GM18873 (cell line): ENCODE data around the gene LRCH1.

Source experiments
- ATAC-seq: cut with Tn5 transposase; IDR thresholded peaks from one replicate; pipeline ENCODE4 v1.9.1; 2021; ENCODE audit warnings: mild to moderate bottlenecking, moderate library complexity, moderate number of reproducible peaks; ENCODE audit not compliant: unreplicated experiment, low FRiP score

LRCH1 gene

DNA sequence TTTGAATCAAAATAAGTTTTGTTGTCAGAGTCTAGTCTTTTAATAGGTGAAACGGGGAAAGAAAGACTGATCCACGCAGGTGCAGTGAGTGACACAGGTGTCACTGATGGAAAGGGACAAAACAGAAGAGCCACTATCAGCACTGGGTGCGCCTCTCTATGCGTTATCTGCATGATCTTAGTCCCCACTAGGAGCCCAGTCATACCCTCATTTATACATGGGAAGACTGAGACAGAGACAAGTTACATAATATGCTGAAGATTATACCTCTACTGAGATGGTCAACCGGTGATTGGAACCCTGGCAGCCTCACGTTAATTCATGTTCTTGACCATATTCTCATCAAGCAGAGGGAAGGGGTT is 3.4 kb downstream of the LRCH1 start:
- no peak for ATAC-seq

- no peak for ATAC-seq
Observed at GRCh38 chr13:46559272-46559805, 6.4 kb downstream of the LRCH1 start.

DNA sequence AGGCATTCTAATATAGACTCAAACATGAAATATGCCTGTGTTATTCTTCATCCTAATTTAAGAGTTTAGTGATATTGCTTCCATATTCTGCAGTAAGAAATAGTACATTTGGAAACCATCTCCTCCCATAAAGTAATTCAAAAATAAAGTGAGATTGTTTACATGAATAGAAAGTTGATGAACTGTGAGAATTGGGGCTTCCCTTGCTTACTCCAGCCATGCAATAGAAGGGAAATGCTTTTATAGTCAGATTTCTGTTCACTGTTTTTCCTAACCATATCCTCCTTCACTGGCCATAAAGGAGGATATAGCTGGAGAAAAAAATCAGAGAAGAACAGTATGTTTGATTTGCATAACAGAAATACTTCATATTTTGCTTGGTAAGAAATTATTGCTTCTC is 7.8 kb downstream of the LRCH1 start:
- ATAC-seq: no peak

GRCh38 chr13:46561286-46561685 is 8.3 kb downstream of the LRCH1 start:
- no peak for ATAC-seq

DNA sequence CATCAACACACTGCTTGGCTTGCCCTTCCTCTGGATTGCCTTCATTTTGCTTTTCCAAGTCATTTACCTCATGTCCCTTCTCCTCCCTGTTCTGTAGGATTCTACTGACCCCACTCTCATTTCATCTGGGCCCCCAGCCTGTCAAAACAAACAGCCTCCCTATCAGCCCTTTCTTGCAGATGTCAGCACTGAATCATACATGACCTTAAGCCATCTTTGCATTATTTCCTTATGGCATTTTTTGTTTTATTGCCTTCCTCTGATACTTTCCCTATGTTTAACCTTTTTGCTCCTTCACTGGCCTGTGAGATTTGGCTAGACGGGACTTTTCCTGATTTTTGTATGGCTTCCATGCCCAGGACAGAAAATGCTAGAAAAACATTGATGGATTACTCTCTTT is 8.7 kb downstream of the LRCH1 start:
- ATAC-seq: no peak

DNA sequence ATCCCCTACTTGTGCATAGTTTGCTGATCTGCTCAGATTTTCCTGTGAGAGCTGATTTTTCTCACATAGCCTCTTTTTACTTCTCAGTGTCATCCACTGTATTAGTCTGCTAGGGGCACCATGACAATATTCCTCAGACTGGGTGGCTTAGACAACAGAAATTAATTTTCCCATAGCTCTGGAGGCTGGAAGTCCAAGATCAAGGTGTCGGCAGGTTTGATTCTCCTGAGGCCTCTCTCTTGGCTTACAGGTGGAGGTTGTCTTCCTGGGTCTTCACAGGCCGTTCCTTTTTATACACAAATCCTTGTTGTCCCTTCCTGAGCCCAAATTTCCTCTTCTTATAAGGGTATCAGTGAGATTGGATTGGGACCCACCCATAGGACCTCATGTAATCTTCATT is 9.2 kb downstream of the LRCH1 start:
- ATAC-seq: no peak

DNA sequence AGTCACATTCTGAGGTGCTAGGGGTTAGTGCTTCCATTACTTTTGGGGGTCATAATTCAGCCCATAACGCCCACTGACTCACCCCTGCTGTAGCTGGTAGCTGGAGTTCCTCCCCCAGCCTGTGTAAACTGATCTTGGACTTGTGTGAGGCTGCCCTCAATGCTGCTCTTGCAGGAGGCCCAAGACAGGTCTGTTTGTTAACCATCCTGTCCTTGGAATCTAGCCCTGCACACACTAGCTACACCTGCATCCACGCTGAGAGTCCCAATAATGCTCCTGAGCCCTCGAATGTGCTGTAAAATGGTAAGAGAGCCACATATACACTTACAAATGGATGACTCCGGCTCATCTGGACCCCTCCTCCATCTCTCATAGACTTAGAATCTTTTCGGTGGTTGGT is 9.6 kb downstream of the LRCH1 start:
- ATAC-seq: no peak

DNA sequence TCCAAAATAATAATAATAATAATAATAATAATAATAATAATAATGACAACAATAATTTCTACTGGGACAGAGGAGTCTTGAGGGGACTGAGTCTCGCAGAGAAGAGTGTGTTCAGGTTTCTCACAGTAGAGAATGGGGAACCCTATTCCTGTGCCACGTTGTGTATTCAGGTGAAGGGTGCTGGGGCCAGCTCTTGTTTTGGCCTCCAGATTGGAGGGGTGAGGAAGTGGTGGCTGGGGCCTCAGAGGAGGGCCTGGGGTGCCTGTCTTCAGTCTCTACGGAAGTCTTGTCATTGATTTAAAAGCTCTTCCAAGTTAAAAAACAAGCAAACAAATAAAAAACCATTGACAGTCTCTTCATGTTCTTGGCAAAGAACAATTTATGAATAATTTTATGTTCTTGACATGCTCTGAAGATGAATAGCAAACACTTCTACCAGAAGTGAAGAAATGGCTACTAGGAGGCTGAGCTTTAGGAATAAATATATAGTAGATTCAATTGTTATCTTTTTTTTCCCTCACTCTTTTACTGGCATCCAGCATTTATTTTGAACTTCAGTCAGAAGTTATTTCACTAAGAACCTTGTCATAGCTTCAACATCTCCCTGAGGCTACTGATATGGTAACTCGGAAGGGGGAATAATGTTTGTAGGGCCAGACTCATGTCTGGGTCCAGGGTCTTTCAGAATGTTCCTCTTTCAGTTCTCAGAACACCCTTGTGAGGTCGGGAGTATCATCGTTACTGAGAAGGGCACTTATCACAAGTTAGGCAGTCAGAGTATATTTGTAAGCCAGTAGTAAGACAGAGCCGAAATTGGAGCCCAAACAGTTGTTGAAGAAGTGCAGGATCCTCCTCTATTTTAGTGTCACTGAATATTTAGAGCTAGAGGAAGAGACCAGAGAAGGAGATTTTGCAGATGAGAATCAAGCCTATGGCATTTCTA is 13.1 kb downstream of the LRCH1 start:
- ATAC-seq: peak; percentile 59

DNA sequence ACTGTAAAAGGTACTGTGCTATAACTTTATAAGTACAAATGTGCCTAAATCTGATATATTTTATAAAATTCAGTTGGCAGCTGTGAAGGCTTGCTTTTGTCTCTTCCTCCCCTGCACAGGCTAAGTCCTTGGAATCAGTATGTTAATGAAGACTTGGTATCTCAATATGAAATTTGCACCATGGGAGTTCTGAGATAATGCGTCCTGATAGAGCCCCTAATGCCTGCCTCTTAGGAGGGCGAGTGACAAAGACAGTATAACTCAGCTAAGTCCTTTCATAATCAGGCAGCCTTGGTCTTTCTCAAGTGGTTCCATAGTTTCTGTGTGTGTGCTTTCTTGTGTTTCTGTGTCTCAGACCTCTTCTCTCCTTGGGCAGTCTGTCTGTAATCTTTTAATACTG is 14.7 kb downstream of the LRCH1 start:
- ATAC-seq: no peak

GRCh38 chr13:46569456-46569855 is 16.5 kb downstream of the LRCH1 start:
- no peak for ATAC-seq

- no peak for ATAC-seq
Observed at GRCh38 chr13:46570273-46570672, 17.3 kb downstream of the LRCH1 start.

GRCh38 chr13:46571189-46571908 is 18.4 kb downstream of the LRCH1 start:
- peak; percentile 61 for ATAC-seq

DNA sequence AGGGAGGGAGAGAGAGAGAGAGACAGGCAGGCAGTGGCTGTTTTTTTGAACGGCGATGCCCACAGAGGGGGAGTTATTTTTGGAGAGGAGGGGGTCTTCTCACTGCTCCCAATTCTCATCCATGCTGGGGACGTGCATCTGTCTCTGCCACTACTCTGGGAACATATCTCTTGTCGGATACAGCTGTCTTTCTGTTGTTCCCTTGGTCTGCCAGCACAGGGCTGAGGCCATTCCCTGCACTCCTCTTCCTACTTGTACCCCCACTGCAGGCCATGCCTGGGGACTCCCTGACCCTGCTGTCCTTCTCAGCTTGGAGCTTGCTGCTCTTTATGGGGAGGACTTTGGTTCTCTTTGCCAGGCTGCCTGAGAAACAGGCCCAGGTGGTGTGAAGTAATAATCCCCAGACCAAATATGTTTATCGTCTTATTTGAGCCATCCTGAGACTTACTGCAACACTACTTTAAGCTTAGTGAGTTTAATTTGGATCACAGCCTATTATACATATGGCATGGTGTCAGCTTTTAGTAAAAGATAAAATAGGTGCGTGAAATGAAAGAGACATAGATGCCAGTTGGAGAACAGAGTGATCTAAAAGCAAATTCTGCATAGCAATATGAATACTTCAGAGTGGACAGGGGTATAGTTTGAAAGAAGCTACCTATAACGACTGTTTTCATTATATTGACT is 19.1 kb downstream of the LRCH1 start:
- no peak for ATAC-seq

DNA sequence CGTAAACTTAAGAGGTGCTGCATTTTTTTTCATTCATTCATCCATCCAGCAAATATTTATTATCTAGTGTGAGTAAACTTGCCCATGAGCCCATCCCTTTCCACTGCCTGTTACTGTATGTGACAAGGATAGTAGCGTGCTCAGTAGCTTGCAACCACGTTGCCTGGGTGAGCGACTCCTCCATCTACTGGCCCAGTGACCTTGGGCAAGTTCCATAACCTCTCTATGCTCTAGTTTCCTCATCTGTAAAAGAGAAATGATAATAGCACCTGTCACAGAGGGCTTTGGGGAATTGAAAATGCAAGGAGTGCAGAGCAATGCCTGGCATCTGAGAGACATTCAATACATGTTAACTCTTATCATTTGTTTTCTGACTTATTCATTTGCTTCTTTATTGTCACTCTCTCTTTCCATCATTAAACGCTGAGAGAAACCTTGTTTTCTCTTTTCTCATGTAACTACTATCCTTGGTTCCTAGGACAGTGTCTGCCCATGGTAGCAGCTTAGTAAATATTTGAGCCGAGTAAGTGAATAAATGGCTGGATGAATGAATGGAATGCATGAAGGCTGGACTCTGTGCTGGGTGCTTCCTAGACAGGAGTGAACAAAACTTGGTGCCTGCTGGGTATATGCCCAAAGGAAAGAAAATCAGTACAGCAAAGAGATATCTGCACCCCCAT is 19.9 kb downstream of the LRCH1 start:
- no peak for ATAC-seq

DNA sequence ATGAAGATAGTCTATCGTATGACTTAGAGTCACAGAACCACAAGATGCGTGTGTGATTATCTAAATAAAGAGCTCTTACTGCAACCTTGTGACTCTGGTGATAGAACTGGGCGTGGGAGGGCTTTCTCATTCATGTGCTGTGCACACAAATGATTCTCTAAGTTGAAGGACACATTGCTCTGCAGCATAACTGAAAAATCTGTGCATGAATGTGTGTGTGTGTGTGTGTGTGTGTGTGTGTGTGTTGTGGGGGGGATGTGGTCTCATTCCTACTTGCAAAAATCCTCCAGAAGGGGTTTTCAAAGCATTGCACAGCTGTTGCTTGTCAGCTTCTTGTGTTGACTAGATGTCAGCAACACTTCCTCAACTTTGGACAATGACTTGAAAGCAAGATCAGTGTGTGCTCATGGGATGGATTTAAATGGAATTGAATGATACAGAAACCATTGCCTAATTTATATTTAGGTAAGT is 22.4 kb downstream of the LRCH1 start:
- no peak for ATAC-seq

DNA sequence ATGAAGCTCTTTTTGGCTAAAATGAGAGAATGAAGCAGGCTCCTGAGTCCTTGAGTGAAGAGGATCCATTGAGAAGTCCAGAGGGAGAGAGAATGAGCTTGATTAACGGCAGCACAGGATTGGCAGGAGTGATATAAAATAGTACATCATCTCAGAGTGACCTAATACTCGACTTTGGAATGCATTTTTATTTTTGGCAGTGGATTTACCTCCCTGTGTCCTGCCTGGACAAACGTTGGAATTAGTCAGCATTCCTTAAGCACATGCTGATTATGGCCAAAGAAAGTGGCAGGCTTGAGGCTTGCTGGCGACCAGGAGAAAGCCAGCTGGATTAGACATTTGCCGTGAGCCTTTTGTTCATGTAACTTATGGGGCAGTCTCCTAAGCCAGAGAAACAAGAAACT is 22.9 kb downstream of the LRCH1 start:
- ATAC-seq: no peak

- ATAC-seq: no peak
Observed at GRCh38 chr13:46576762-46577161, 23.8 kb downstream of the LRCH1 start.

DNA sequence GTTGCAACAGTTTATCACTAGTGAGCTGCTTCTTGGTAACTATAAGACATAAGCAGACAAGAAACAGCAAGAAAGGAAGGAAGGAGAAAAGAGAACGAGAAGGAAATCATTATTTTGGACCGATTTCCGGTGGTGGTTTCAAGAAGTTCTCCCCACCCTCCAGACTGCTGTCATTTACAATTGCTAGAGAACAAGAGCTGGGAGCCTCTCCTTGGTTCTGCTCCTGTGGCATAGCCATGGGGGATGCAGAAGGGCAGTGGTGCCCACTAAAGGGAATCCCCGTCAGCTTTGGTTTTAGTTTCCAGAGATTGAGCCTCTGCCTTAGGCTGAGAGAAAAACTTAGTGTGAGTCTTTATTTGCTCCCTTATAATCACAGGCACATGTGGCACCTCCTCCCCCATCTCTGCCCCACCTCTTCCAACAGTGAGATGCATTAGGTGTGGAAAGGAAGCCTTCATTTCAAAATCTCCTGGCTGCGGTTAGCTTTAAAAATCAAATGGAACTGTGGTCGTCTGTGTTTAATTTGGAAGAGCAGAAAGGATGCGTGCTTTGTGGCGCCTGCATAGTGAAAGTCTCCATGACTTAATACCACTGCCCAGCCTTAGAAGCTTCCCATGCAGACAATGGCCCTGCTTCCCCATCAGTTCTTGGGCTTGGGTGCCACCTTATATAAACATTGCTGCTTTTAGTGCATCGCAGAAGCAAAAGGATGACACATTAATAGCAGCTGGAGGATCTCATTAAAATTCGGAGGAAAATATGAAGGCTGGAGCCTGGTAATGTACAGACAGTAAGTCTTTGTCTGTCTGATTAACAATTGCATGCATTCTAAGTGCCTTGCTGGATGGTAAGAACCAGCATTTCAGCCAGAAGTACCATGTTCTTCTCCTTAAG is 25.0 kb downstream of the LRCH1 start:
- ATAC-seq: no peak

DNA sequence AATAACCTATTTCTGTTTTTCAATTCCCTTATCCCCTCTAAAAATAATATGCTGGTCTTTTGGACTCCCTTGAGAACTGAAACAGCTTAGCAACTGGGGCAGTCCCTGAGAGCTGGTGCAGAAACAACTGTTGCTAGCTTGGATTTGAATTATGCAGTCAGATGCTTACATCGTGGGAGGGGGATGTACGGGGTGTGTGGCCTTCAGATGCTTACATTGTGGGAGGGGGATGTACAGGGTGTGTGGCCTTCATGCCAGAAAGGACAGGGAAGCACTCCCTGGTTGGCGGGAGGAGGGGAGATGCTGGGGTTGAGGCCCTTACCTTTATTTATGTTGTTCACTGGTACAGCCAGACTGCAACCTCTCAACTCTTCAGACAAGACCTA is 25.6 kb downstream of the LRCH1 start:
- no peak for ATAC-seq
